GM18498 (cell line): ENCODE data around the gene FRMPD1.
A peak's percentile ranks its signal among the peaks of the same experiment; 100 is the strongest.
"Not testable (repeated sequence)": the region's sequence is repeated elsewhere in the genome, so short reads cannot be mapped to it uniquely, and the experiment has no call there.

ENCODE experiments used
- ATAC-seq: cut with Tn5 transposase; IDR thresholded peaks from one replicate; pipeline ENCODE4 v1.9.1; 2021; ENCODE audit warnings: mild to moderate bottlenecking, moderate library complexity; ENCODE audit not compliant: unreplicated experiment

The FRMPD1 gene, protein sequence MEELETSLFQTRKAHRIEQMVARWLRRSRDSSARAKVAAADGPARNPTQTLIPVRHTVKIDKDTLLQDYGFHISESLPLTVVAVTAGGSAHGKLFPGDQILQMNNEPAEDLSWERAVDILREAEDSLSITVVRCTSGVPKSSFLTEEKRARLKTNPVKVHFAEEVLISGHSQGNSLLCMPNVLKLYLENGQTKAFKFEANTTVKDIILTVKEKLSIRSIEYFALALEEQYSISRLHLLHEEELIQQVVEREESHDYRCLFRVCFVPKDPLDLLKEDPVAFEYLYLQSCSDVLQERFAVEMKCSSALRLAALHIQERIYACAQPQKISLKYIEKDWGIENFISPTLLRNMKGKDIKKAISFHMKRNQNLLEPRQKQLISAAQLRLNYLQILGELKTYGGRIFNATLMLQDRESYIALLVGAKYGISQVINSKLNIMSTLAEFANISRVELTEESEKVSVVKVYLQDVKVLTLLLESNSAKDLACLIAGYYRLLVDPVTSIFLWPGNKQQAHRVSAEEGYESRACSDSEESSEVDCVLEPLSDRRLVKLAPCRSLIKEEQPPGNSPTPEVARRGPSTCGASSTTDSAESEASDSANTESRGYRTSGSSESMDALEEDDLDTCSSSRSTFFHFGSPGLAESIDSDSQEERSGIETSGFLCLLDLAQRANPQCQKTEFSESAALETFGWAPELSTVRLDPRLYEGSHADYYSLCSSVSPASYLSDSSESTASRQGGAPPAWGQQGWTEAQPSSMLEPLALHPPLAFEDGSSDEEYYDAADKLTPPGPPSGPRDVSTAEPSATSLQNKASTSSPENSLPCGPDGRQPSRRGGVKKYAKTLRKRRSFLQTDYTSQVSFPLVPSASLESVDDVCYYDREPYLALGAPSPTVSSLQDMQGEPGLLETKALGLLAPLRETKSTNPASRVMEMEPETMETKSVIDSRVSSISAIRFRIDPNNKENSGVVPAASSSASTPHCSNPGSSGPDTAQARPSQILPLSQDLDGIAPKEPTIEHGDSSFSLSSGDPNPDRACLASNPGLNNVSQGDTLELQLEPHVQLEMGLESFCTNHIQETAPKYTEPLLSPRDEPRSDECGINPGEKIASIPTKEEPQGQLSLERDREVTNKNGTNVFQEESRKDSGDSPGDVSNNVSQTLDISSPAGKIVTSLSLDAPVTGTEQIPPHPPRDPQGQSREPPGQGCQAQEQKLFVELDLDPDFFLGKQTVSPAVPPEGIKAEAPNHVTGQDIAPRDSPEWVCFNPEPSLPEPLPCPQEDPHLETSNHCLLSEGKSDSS (N-terminal part only)

DNA sequence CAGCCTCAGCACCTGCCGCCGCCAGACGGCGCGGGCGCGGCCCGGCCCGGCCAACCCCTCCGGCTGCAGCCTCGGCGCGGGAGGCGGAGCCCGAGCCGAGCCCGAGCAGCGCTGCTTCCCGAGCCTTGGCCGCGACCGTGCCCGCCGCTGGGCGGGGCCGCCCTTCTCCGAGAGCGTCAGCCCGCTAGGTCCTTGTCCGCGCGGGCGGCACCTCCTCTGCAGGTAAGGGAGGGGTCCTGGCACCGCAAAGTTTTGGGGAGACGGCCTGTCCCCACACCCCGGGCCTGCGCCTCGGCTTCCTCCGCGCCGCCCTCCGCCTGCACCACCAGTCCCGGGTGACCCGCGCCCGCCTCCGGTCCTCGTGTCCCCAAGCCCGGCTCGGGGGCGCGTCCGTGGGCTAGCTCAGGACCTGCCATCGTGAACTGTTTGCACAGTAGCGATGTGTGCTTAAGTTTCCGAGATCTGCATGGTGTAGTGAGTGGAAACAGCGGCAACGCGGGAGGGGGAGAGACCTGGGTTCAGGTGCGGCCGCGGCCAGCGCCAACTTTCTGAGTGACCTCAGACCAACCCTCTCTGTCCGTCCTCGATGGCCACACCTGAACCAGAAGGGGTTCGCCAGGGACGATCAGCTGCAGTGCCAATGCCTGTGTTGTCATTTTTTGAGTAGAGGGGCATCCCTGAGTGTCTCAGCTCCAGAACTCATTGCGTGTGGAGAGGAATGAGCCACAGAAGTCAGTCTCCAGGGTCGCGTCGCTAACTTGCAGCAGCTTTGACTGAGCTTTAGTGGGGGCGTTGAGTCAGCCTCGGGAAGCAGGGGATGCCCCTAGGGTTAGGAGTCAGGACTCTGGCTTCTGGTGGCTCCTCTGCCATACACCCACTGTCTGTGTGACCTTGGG lies at the start of gene FRMPD1:
Gene FRMPD1, plus strand, starts transcription at position 82 of the 896 bp plus-strand sequence. CDS start 41,688 bp downstream, outside the sequence.
- peak; percentile 93 for ATAC-seq

DNA sequence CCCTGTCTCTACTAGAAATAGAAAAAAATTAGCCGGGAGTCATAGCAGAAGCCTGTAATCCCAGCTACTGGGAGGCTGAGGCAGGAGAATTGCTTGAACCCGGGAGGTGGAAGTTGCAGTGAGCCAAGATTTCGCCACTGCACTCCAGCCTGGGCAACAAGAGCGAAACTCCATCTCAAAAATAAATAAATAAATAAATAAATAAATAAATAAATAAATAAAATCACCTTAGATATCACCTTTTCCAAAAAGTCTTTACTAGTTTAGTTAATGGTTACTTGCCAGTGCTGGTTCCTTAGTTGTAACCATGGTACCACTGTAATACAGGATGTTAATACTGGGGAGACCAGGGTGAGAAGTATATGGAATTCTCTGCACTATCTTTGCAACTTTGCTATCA lies 48.7 kb upstream of the FRMPD1 start:
- ATAC-seq = not testable (repeated sequence)

DNA sequence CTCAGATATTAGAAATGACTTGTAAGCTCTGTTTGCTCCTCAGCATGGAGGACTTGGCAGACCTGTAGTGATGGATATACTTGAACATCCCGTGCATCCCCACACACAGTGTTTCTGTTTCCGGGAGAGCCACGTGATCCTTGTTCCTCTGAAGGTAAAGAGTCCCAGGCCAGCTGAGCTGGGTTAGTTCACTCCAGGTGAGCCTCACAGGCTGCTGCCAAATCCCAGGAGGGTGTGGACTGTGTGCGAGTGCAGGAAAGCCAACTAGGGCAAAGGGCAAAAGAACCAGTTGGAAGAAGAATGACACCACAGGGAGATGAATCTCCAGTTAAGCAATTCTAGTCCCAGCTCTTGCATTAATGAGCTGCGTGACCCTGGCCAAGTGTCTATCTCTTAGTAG lies 47.9 kb upstream of the FRMPD1 start:
- no peak for ATAC-seq

DNA sequence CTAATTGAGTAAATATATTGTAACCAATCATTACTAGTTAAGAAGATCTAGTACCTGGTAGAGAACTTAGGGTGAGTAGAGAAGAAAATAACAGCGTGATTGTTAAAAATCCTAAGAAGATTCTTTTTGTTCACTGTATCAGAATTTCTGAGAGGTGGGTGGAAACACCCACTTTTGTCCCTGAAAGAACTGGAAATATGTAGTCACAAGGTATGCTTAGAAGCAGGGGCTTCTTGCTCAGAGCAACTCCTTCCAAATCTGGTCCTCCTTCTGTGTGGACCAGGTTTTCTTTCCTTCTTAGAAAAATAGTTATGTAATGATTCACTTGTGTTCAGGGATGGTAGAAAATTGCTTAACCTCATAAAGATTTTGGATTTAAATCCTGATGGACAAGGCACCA lies 46.5 kb upstream of the FRMPD1 start:
- ATAC-seq = no peak

DNA sequence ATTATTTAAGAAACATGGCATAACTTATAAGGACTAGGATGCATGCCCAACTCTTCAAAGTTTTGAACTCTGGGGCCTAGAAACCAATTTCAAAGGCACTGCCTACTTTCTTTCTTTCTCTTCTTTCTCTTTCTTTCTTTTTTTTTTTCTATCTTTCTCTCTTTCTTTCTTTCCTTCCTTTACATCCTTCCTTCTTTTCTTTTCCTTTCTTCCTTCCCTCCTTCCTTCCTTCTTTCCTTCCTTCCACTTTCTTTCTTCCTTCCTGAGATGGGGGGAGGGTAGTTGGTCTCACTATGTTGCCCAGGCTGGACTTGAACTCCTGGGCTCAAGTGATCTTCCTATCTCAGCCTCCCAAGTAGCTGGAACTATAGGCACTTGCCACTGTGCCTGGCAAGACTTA lies 42.5 kb upstream of the FRMPD1 start:
- no peak for ATAC-seq

DNA sequence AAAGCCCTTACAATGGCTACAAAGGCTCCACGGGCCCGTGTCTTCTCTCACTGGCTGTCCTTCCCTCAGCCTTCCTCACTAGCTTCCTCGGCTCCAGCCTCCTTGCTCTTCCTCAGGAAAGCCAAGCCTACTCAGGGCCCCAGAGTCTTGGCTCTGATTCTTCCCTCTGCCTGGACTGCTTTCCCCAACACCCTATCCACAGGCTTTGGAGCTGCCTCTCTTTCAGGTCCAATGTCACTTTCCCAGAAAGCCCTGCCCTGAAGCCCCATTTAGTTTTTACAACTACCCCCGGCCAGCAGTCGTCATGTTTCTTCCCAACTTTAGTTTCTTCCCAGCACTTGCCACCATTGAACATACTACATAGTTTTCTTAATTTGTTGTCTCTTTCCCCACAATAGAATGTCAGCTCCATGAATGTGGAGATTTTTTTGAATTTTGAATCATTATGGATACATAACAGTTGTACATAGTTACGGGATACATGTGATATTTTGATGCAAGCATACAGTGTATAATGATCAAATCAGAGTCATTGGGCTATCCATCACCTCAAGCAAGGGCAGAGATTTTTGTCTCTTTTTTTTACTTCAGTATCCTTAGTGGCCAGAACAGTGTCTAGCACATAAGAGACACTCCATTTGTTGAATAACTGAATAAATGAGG lies 40.9 kb upstream of the FRMPD1 start:
- no peak for ATAC-seq

DNA sequence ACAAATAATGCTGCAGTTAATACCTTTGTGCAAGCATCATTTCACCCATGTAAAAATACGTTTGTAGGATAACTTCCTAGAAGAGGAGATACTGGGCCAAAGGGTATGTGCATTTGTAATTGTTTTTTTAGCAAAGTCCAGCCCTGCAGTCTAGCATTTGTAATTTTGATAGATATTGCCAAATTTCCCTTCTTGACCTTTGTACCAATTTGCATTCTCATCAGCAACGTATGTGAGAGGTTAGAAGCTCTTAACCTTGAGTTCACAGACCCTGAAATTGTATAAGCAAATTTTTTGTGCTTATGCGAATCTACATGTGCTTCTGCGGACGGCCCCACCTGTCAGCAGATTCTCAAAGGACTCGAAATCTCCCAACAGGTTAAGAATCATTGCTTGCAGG lies 39.7 kb upstream of the FRMPD1 start:
- no peak for ATAC-seq

DNA sequence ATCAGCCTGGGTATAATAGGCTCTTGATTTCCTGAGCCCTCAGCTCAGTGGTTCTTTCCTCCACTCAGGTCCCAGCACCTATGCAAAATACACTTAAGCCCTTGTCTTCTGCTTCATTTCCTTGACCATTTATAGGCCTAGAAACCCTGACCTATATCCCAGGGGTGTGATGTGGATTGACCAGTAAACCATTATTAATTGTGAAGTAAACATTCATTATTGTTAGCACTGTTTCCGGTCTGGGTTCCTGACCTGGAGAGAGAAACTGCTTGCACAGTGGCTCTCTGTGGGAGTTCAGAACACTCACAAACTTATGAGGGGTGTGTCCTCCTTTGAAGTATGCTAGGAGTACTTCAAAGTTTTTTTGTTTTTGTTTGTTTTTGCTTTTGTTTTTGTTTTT lies 38.8 kb upstream of the FRMPD1 start:
- no peak for ATAC-seq

DNA sequence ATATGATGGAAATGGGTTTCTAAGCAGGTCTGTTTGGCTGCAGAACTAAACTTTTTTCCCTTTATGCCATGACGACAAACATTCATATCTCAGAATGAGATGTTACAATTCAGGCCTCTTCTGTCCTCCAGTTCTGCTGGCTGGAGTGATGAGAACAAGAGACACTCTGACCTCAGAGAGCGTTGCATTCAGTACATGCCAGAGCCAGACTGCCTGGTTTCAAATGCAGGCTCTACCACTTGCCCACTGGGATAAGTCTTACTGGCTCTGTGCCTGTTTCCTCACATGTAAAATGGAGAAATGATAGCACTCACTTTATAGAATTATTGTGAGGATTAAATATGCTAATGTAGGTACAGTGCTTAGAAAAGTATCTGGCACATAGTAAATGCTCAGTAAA lies 33.6 kb upstream of the FRMPD1 start:
- ATAC-seq = no peak

DNA sequence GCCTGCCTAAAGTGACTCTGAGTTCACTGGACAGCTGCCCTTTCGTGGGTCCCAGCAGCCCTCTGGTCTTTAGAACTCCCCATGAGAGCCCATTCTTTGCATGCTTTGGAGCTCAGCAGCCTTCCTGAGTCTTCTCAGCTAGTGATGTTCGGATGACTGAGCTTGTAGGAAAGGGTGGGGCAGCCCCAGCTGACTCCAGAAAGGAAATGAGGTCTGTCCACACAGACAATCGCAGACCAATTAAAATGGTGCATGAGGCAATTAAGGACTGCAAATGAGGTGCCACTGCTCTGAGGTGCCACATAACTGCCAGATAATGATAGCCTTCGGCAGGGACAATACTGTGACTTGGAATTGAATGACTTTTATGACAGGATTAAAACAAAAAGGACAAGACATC lies 32.9 kb upstream of the FRMPD1 start:
- ATAC-seq = no peak

DNA sequence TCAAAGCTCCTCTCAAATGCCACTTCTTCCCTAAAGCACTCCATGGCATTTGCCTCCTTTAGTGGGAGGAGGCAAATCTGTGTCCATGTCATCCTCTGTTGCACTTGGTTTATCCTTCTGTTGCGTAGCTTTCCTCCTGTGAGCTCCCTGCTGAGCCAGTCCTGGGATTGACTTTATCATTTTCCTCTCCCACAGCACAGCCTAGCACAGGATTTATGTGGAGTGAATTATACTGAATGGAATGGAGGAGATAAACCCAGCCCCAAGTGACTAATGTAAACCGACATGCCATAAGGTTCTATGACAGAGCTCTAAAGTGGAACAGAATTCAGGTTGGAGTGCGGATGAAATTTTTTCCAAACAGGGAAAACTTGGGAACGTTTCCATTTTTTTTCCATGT lies 31.9 kb upstream of the FRMPD1 start:
- ATAC-seq = no peak

DNA sequence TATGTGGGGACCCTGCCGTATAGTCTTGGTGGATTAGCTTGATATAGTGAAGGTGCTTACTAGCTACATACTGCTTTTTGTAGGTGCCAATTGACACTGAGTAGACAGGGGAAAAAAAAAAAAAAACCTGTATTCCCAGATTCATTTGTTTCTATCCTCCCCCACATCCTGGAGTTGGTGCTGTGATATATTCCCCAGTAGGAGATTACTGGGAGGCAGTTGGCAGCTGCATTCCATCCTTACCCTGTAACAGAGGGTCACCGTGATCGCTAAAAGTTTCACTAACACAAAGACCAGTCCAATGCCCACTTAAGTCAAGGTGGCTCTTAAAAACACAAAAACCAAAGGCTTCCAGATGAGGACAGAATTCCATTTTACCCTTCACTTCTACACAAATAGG lies 30.9 kb upstream of the FRMPD1 start:
- ATAC-seq = no peak

DNA sequence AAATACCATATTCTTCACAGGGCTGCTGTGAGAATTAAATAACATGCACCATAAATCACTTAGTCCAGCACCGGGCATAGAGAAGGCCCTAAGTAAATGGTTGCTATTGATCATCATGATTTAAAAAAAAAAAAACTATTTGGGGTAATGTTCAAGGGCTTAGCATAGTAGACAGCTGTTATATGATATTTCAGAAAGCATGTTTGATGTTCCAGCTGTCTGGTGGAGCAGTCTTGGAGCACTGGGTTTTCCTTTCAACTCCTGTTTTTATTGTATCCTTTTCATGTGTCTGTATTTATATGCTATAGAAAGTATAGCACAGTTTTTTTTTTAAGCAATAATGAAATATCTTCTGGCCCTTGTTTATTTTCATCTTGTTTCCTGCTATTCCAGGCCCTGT lies 30.4 kb upstream of the FRMPD1 start:
- ATAC-seq = no peak

DNA sequence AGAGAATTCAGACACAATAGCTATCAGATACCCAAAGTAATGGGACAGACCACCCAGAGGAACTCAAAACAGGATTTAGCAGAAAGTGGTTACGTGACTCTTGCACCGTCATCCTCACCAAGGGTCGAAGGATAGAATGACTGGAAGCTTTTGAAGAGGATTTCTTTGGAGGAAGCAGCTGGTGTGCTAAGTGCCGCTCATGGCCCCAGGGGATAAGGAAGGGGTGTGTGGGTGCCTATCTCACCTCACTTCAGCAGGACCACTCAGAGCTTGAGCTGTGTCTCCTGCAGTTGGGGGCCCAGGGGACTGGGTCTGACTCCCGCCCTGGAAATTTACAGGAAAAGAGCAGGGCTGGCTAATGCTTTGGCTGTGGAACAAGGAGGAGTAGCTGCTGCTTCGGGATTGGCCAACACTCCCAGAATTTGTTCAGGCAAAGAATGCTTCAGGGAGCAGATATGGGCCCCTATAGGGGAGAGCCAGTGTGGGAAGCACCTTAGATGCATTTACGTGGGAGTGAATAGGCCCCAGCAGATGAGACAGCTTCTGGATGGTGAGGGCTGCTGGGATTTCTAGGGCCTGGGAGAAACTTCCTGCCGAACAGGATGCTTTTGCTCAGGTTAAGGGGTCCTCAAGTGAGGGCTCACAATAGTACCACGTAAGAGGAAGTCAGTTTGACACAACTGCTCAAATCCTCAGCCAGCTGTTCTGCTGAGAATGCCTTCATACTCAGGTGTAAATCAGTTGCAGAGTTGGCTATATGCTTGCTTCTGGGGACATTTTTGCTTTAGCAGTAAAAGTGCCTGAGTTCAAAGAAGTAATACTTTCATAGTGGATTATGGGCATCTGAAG lies 29.3 kb upstream of the FRMPD1 start:
- no peak for ATAC-seq

DNA sequence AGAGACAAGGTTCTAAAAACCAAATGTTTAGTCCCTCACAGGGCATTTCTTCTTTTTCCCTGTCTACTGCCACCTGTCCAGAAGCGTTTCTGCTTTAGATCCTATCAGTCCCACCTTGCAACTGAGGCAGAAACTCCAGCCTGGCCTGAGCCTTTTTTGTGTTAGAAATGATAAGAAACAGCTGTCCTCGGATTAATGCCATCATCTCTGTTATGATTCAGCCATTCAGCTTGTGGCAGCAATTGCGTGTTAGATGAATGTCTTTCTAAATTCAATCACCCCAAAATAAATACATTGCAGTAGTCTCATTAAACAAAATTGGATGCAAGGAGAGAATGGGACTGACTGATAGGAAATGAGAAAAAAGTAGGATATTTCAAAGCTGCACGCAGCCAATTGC lies 28.3 kb upstream of the FRMPD1 start:
- ATAC-seq = no peak

DNA sequence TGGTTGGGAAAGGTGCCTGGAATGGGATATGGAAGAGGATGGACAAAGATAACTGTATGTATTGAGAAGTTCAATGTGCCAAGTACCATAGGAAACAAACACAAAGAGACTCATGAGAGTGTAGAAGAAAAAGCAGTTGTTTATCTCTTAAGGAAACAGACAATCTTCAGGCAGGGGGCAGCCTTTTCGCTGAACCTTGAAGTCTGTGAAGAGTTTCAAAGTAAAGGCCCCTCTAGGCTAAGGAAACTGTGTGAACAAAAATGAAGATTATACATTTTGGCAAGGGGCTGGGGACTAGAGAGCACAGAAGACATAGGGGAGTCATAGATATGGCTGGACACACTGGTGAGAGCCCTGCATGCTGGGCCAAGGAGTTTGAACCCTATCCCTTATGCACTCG lies 27.5 kb upstream of the FRMPD1 start:
- no peak for ATAC-seq

DNA sequence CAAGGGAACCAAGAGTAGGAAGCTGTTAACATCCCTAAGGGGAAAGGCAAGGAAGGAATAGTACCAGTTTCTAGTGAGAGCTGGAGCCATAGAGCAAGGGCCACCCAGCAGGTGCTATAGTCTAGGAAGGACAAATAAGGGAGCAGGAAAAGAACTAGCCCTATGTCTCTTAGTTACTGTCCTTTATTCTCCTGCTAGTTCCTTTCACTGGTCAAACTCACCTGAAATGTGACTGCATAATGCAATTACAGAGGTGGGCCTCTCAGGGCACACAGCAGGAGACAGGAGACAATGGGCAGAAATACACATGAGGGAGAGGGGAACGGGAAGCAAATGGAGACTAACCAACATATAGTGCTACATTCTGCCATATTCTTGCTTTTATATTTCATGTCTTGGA lies 26.7 kb upstream of the FRMPD1 start:
- ATAC-seq = no peak

DNA sequence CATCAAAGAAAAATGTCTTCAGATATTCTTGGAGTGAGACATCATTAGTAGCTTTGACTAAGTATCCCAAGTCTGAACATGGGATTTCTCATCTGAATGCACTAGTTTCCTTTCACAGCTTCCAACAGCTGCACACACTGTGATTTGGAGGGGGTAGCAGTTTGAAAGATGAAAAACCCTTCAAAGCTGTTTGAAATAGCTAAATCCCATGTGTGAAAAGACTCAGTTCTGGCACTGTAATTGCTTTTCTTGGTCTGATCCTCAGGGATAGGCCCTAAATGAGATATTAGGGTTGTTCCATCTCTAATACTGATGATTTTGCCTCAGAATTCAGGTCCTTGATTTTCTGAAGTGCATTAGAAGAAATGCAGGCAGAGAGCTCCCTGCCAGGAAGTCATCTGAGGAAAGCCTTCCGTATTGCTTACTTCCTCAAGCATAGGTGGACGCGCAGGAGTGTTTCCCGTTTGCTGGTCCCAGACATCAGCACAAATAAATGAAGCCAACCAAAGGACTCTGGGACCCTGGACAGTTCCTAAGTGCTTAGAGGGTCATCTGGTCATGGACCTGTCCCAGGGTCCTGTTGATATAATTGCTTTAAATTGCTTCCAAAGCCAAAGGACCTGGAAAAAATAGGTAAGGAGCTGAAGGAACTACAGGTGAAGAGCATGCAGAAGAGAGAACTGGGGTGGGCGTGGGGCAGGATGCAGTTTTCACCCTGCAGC lies 25.6 kb upstream of the FRMPD1 start:
- ATAC-seq = no peak
